ENCODE data around the gene FRMD1.

The FRMD1 gene

GRCh38 chr6:168078943-168079405, at the start of gene FRMD1:
Gene FRMD1, minus strand, starts transcription at chr6:168079212. Its CDS starts 118 bp downstream, at chr6:168079094.
- DNase-seq = no peak

GRCh38 chr6:168128006-168128630, 49.1 kb upstream of the FRMD1 start:
- DNase-seq = no peak

GRCh38 chr6:168127384-168127868, 48.4 kb upstream of the FRMD1 start:
- no peak for DNase-seq

- no peak for DNase-seq
These were observed 47.8 kb upstream of the FRMD1 start for GRCh38 chr6:168126566-168127383.

GRCh38 chr6:168125429-168126001, 46.5 kb upstream of the FRMD1 start:
- no peak for DNase-seq

GRCh38 chr6:168124921-168125320, 45.9 kb upstream of the FRMD1 start:
- no peak for DNase-seq

- DNase-seq = no peak
These were observed 45.1 kb upstream of the FRMD1 start for GRCh38 chr6:168124158-168124557.

GRCh38 chr6:168123165-168123911, 44.3 kb upstream of the FRMD1 start:
- no peak for DNase-seq

- no peak for DNase-seq
These were observed 43.5 kb upstream of the FRMD1 start for GRCh38 chr6:168122521-168122920.

GRCh38 chr6:168122011-168122410, 43.0 kb upstream of the FRMD1 start:
- DNase-seq = no peak

- no peak for DNase-seq
These were observed 42.3 kb upstream of the FRMD1 start for GRCh38 chr6:168121303-168121665.

GRCh38 chr6:168120390-168121302, 41.6 kb upstream of the FRMD1 start:
- DNase-seq = no peak

- DNase-seq = no peak
These were observed 40.5 kb upstream of the FRMD1 start for GRCh38 chr6:168119539-168119938.

GRCh38 chr6:168118935-168119334, 39.9 kb upstream of the FRMD1 start:
- DNase-seq = no peak

- no peak for DNase-seq
These were observed 38.9 kb upstream of the FRMD1 start for GRCh38 chr6:168117942-168118341.

- DNase-seq = no peak
These were observed 38.2 kb upstream of the FRMD1 start for GRCh38 chr6:168116975-168117899.

- DNase-seq = no peak
These were observed 37.5 kb upstream of the FRMD1 start for GRCh38 chr6:168116438-168116974.

GRCh38 chr6:168115748-168116437, 36.9 kb upstream of the FRMD1 start:
- no peak for DNase-seq

GRCh38 chr6:168113226-168113625, 34.2 kb upstream of the FRMD1 start:
- no peak for DNase-seq

GRCh38 chr6:168111911-168112310, 32.9 kb upstream of the FRMD1 start:
- DNase-seq = no peak
